Epithelial cell of proximal tubule (primary cell): ENCODE results near the gene PKHD1. TPM values are rescaled to one million over a fixed set of nuclear protein-coding genes. Genes with fewer than 3 reads are reported as not detected.

Source experiments
- DNase-seq: peaks from one replicate; pipeline ENCODE4 v3.0.0-alpha.2; 2011; ENCODE audit warnings: low read depth
- H3K4me3 ChIP-seq: 2 replicates; pipeline ENCODE4 v1.5.1; 2011; ENCODE audit warnings: low read depth, mild to moderate bottlenecking, low read length
- total RNA-seq: library from RNA; depleted of rRNA; stranded (reverse); fragments of >200 nt; gene quantifications from 2 replicates; pipeline ENCODE4 v1.2.3, GENCODE V29; 2015
- TF ChIP-seq, protein P1 (sequence below): conservative IDR thresholded peaks from 2 replicates; pipeline ENCODE4 v1.5.1; 2012; ENCODE audit warnings: low read depth, mild to moderate bottlenecking, low read length

PKHD1 gene
- total RNA-seq, 1 donor from 2014 or later: 1.7 TPM

DNA sequence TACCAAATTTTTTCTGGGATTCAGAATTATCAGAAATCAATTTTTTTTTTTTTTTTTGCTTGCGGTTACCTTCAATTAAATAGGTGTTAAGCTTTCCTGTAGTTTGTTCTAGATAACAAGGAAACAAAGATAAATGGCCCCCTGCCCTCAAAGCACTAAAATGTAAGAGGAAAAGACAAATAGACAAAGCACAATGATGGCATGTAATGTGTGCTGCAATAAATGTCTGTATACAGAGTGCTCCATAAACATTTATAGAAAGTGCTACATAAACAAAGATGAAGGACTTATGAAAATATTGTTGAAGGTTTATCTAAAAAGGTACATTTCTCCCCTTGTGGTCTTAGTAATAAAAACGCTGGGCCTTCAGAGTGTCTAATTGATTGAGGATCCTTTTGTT is 384.6 kb downstream of the PKHD1 start:
- H3K4me3 ChIP-seq: no peak overlapping the region
- TF ChIP-seq, protein P1, sequence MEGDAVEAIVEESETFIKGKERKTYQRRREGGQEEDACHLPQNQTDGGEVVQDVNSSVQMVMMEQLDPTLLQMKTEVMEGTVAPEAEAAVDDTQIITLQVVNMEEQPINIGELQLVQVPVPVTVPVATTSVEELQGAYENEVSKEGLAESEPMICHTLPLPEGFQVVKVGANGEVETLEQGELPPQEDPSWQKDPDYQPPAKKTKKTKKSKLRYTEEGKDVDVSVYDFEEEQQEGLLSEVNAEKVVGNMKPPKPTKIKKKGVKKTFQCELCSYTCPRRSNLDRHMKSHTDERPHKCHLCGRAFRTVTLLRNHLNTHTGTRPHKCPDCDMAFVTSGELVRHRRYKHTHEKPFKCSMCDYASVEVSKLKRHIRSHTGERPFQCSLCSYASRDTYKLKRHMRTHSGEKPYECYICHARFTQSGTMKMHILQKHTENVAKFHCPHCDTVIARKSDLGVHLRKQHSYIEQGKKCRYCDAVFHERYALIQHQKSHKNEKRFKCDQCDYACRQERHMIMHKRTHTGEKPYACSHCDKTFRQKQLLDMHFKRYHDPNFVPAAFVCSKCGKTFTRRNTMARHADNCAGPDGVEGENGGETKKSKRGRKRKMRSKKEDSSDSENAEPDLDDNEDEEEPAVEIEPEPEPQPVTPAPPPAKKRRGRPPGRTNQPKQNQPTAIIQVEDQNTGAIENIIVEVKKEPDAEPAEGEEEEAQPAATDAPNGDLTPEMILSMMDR: no peak
- no peak for DNase-seq

DNA sequence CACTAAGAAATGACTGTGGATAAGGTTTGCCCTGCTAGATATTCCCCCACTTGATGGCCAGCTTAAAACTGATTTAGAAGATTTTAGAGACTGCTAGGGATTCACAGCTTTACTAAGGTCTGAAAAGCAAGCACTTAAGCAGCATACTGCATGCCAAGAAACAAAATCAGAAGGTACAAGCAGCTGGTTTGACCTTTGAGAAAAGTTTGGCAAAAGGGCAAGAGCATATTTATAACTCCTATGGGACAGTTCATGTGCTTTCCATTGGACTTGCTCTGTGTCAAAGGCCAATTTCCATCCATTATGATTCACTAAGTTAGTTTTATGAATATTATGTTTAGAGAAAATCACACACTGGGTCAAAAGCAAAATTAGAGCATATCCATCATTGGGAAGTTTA is 402.8 kb downstream of the PKHD1 start:
- no peak overlapping the region for H3K4me3 ChIP-seq
- TF ChIP-seq, protein P1: no peak
- DNase-seq: no peak

DNA sequence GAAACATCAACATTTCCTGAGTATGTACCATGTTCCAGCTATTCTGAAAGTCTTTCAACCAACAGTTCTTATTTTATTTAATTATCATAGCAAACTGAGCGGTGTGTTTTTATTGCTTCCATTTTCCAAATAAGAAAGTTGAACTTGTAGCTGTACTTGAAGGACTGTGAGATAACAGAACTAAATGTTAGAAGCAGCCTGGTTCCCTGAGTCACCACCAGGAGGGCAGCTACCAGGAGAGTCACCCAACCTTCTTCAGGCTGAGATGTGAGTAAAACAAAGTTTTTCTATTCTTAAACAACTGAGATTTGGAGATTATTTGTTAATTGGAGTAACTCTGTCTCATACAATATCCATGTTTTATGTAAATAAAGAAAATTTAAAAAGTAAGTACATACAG is 403.4 kb downstream of the PKHD1 start:
- DNase-seq: no peak
- H3K4me3 ChIP-seq: no peak overlapping the region
- TF ChIP-seq, protein P1: peak; percentile 23

DNA sequence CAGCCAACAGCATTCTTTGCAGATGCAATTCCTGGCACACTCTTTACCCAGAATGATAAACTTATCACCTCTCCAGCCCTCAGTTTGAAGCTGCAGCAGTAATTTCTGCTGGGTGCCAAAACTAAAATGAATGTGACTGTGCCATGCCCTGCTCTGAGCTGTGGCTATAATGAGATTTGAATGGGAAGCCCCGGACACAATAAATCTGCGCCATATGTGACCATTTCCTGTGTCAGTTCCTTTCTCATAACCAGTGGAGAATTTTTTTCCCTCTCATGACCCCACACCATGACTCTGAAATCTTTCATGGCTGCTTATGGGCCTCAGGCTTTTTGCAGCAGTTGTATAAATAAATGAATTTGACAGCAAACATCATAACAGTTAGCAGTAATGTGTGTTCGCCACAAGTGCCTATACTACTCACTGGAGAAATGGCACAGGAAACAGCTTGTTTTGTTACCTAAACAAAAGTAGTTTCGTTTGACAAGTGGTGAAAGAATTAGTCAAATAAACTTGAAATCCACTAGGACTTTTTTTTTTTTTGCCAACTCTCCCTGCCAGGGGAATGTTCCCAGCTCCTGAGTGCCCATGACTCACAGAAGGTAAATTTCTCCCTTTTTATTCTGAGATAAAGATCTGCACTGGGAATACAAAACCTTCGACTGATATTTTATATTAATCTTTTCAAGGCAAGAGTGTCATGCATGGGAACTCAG is 408.4 kb downstream of the PKHD1 start:
- no peak for DNase-seq
- TF ChIP-seq, protein P1: no peak
- no peak overlapping the region for H3K4me3 ChIP-seq

DNA sequence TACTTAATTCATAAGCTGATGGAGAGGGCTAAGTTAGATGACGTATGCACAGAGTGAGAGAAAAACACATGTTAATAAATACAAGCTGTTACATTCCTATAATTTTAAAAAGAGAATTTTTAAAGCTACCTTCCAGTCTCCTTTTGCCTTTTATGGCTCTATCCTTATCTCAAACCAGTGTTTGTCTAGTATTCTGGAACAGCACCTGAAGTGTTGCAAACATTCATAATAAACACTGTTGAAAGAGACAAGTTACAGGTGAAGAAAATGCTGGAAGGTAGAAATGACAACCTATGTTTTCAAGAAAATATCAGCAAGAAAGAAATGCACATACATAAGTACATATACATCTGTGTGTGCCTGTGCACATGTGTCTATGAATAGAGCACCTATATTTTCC is 409.1 kb downstream of the PKHD1 start:
- TF ChIP-seq, protein P1: no peak
- H3K4me3 ChIP-seq: no peak overlapping the region
- DNase-seq: no peak

DNA sequence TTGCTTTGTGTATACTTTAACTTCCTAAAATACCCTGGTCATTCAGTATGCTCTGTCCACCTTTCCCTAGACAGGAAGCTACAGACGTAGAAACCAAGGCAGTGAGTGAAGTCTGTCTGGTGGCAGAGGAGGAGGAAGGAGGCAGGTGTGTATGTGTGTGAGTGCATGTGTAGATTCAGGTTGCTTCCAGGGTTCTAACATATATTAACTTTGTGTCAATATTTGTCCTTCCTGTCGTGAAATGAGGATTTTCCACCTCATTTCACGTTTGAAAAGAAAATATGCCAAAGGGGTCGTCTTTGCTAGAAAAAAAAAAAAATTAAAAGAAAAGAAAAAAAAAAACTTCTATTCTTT is 411.5 kb downstream of the PKHD1 start:
- TF ChIP-seq, protein P1: no peak
- no peak for DNase-seq
- H3K4me3 ChIP-seq: no peak overlapping the region
